ENCODE measurements around the gene MAP2K2.

- TF ChIP-seq, protein P1, sequence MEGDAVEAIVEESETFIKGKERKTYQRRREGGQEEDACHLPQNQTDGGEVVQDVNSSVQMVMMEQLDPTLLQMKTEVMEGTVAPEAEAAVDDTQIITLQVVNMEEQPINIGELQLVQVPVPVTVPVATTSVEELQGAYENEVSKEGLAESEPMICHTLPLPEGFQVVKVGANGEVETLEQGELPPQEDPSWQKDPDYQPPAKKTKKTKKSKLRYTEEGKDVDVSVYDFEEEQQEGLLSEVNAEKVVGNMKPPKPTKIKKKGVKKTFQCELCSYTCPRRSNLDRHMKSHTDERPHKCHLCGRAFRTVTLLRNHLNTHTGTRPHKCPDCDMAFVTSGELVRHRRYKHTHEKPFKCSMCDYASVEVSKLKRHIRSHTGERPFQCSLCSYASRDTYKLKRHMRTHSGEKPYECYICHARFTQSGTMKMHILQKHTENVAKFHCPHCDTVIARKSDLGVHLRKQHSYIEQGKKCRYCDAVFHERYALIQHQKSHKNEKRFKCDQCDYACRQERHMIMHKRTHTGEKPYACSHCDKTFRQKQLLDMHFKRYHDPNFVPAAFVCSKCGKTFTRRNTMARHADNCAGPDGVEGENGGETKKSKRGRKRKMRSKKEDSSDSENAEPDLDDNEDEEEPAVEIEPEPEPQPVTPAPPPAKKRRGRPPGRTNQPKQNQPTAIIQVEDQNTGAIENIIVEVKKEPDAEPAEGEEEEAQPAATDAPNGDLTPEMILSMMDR (IDR thresholded peaks at IDR 0.05), result no peak
- no peak for TF ChIP-seq POLR2A (IDR thresholded peaks at IDR 0.05)
Observed at GRCh38 chr19:4136680-4137088, 12.8 kb upstream of the MAP2K2 start.
